GM12878 (cell line): ENCODE data around the gene KCTD17. TPM values are rescaled to one million over a fixed set of nuclear protein-coding genes. Genes with fewer than 3 reads are reported as not detected.
A peak's percentile ranks its signal among the peaks of the same experiment; 100 is the strongest.

ENCODE experiments used
- ATAC-seq: fragments of 200-7000 bp; cut with Tn5 transposase; 3 replicates; pipeline ENCODE4 v1.9.1; 2020; ENCODE audit warnings: mild to moderate bottlenecking, moderate library complexity
- BruUV-seq: library from RNA; stranded (reverse); fragments of 400-500 nt; replicated peaks from 2 replicates; lab custom pipeline; 2021; lab: Mats Ljungman, UMichigan
- CTCF ChIA-PET: fragments of 300-600 bp; sonication (Branson Sonifier 250); formaldehyde crosslinking; extraction: SDS; loops from one replicate; lab custom pipeline; 2021; ENCODE audit warnings: inconsistent platforms; lab: Yijun Ruan, JAX
- POLR2A ChIA-PET: fragments of 350-600 bp; formaldehyde crosslinking; extraction: SDS; loops from one replicate; lab custom pipeline; 2021; ENCODE audit warnings: inconsistent platforms; lab: Charles Lee
- RAD21 ChIA-PET: fragments of 300-600 bp; sonication (Branson Sonifier 250); formaldehyde crosslinking; loops from one replicate; lab custom pipeline; 2023; ENCODE audit warnings: antibody characterized with exemption; ENCODE audit not compliant: unreplicated experiment; lab: Charles Lee
- SMC1A ChIA-PET: fragments of 300-600 bp; sonication (Branson Sonifier 250); formaldehyde crosslinking; loops from one replicate; lab custom pipeline; 2023; ENCODE audit not compliant: unreplicated experiment, uncharacterized antibody; lab: Charles Lee
- DNase-seq: peaks from one replicate; pipeline ENCODE4 v3.0.0-alpha.2; 2011; ENCODE audit warnings: low read depth, low spot score
- FAIRE-seq: peaks from 3 replicates; lab custom pipeline; 2011; peaks lifted over from hg19 to GRCh38; lab: Jason Lieb, UNC
- H2AFZ ChIP-seq: 2 replicates; pipeline ENCODE4 v1.6.0; 2011; ENCODE audit warnings: low read depth, low read length, control low read depth; ENCODE audit not compliant: control insufficient read depth
- H3K27ac ChIP-seq: 2 replicates; pipeline ENCODE4 v1.5.1; 2011; ENCODE audit warnings: control low read depth; ENCODE audit not compliant: control insufficient read depth, insufficient read depth
- H3K27me3 ChIP-seq, 2 experiments: replicated peaks in 1 of 2; 2 replicates each; pipeline versions ENCODE4 v1.6.0 to v1.6.1; 2011; ENCODE audit warnings: low read length in 1 of 2; ENCODE audit not compliant: control insufficient read depth in 2 of 2, insufficient read depth in 2 of 2
- H3K36me3 ChIP-seq, 2 experiments: 2 replicates each; pipeline ENCODE4 v1.5.1; 2011; ENCODE audit warnings: low read length in 1 of 2; ENCODE audit not compliant: control insufficient read depth in 2 of 2, insufficient read depth in 2 of 2
- H3K4me1 ChIP-seq: 2 replicates; pipeline ENCODE4 v1.6.1; 2011; ENCODE audit warnings: mild to moderate bottlenecking, low read length, moderate library complexity, mixed read lengths; ENCODE audit not compliant: control insufficient read depth, insufficient read depth
- H3K4me2 ChIP-seq: 2 replicates; pipeline ENCODE4 v1.6.0; 2011; ENCODE audit warnings: control low read depth; ENCODE audit not compliant: control insufficient read depth, insufficient read depth
- H3K4me3 ChIP-seq: fragments of 200-600 bp; sonication (generic); 2 replicates; pipeline ENCODE4 v1.5.1; 2016
- H3K79me2 ChIP-seq: 2 replicates; pipeline ENCODE4 v1.6.0; 2011; ENCODE audit warnings: low read length; ENCODE audit not compliant: control insufficient read depth, insufficient read depth
- H3K9ac ChIP-seq: 2 replicates; pipeline ENCODE4 v1.8.0; 2011; ENCODE audit warnings: low read length, control low read depth, mixed read lengths; ENCODE audit not compliant: control insufficient read depth, insufficient read depth
- H3K9me3 ChIP-seq: replicated peaks from 3 replicates; pipeline ENCODE4 v1.5.1; 2011; ENCODE audit warnings: mild to moderate bottlenecking, low read length; ENCODE audit not compliant: control insufficient read depth, insufficient read depth
- H4K20me1 ChIP-seq: 2 replicates; pipeline ENCODE4 v1.6.0; 2011; ENCODE audit not compliant: control insufficient read depth, insufficient read depth
- BCLAF1 ChIP-seq: fragments of 450-650 bp; IDR thresholded peaks from 2 replicates; pipeline ENCODE4 v1.6.1; 2017; ENCODE audit warnings: antibody characterized with exemption, mild to moderate bottlenecking, moderate library complexity
- CUX1 ChIP-seq: IDR thresholded peaks from 2 replicates; pipeline ENCODE4 v1.6.1; 2012; ENCODE audit warnings: improper control_type of control experiment, low read depth, low read length; ENCODE audit not compliant: insufficient replicate concordance
- RFX5 ChIP-seq: IDR thresholded peaks from 2 replicates; pipeline ENCODE4 v1.6.1; 2011; ENCODE audit warnings: low read depth, low read length, improper control_type of control experiment
- WGBS: methylation state at CpG from one replicate; pipeline ENCODE4 v1.1.6; 2016; ENCODE audit warnings: low lambda C conversion rate; ENCODE audit not compliant: insufficient replicate concordance, insufficient coverage; ENCODE audit errors: missing lambda C conversion rate; 5-methylcytosine and 5-hydroxymethylcytosine counted together
- in situ Hi-C: fragments of 300-500 bp; cut with MboI; formaldehyde crosslinking; loops from 9 replicates; pipeline ENCODE4 v1.14.3; 2018; ENCODE audit warnings: mixed read lengths
- intact Hi-C: fragments of 100-400 bp; cut with micrococcal nuclease; formaldehyde crosslinking; loops from one replicate; pipeline ENCODE4 v1.14.2; 2022; ENCODE audit not compliant: unreplicated experiment
- polyA plus RNA-seq, 11 experiments: library from polyadenylated mRNA; depleted of rRNA in 4 of 11; unstranded in 6 of 11; stranded (reverse) in 5 of 11; fragments of >200 nt; fragmentation: Nextera tagmentation in 4 of 11; fragmentation: Illumina TruSeq in 1 of 11; extraction: Ambion mirVana in 4 of 11; extraction: Trizol in 1 of 11; gene quantifications; 1 replicate in 1 of 11; 2 replicates in 10 of 11; pipeline versions ENCODE4 v1.2.1 to v1.2.3, GENCODE V29; 2011 to 2016; ENCODE audit warnings: inconsistent platforms in 2 of 11, missing spikeins in 2 of 11, low read depth in 1 of 11
- total RNA-seq, 4 experiments: library from RNA; depleted of rRNA in 3 of 4; stranded (reverse); fragments of >200 nt in 3 of 4; fragmentation: Illumina TruSeq in 1 of 4; extraction: Trizol in 1 of 4; gene quantifications; 2 replicates each; pipeline versions ENCODE4 v1.2.1 to v1.2.3, GENCODE V29; 2013 to 2021

Gene KCTD17
- total and polyA plus RNA-seq, 10 of the 15 experiments (the other 5 are each of a cell fraction or from before 2014, with no cell fraction given), result 0.16 to 18.4 (median 10.1) TPM; not detected in 1

GRCh38 chr22:37059876-37060449 lies 8.4 kb downstream of the KCTD17 start:
- TF ChIP-seq RFX5, result no peak
- no peak for TF ChIP-seq BCLAF1
- TF ChIP-seq CUX1, result no peak
- no peak overlapping the region for H3K27ac ChIP-seq
- H4K20me1 ChIP-seq, result no peaks in the 10 kb centered on the region
- ChIA-PET SMC1A (no interaction called here), CTCF (interaction anchor here (1.2 kb wide), 1 partner anchor 15 kb away, joined by 3 read pairs; no protein-coding TSS in a partner anchor), POLR2A (no interaction called here), RAD21 (interaction anchor here (0.7 kb wide), 1 partner anchor 9 kb away, joined by 3 read pairs; no protein-coding TSS in a partner anchor)
- peaks cover 11% of the 10 kb centered on the region for H3K4me1 ChIP-seq
- peaks cover 0 to 2% of the 10 kb centered on the region in 2 experiments; a peak in 2 of 4 replicates for H3K36me3 ChIP-seq
- no peak overlapping the region for H3K9ac ChIP-seq
- BruUV-seq, result no TSS peak
- no peak overlapping the region for H3K4me3 ChIP-seq
- no peaks in the 10 kb centered on the region for H3K79me2 ChIP-seq
- H3K4me2 ChIP-seq, result no peak overlapping the region
- ATAC-seq (peak; percentile 40), FAIRE-seq (no peak), DNase-seq (no peak)
- WGBS, result 35% methylated on average over 9 of the region's 9 CpGs
- intact Hi-C loops, result no loop called here
- no peak overlapping the region for H2AFZ ChIP-seq
- H3K27me3 ChIP-seq, result no peaks in the 10 kb centered on the region
- in situ Hi-C loops, result no loop called here
- H3K9me3 ChIP-seq, result no peaks in the 10 kb centered on the region
